NOMO-1 treated with DMSO at 0.1 percent for 48 hours (cell line): ENCODE results near the gene S1PR4.

Source experiments
- DNase-seq: peaks from one replicate; lab custom pipeline; 2025; ENCODE audit not compliant: unreplicated experiment; lab: John Stamatoyannopoulos, UW

The S1PR4 gene

GRCh38 chr19:3178377-3178972 lies at the start of gene S1PR4:
S1PR4 (plus strand) TSS chr19:3178769; CDS start chr19:3178793, 24 bp downstream.
- peak; percentile 78 for DNase-seq

GRCh38 chr19:3129112-3129511 lies 49.5 kb upstream of the S1PR4 start:
- no peak for DNase-seq

- DNase-seq = no peak
These were observed 47.4 kb upstream of the S1PR4 start for GRCh38 chr19:3131168-3131567.

- peak; percentile 86 for DNase-seq
These were observed 45.4 kb upstream of the S1PR4 start for GRCh38 chr19:3132971-3133792.

- DNase-seq = no peak
These were observed 44.8 kb upstream of the S1PR4 start for GRCh38 chr19:3133793-3134116.

- DNase-seq = peak; percentile 47
These were observed 42.4 kb upstream of the S1PR4 start, which contains the start of gene GNA15 for GRCh38 chr19:3135961-3136683. GNA15 (plus strand) TSS chr19:3136033; CDS start chr19:3136451, 418 bp downstream.

- no peak for DNase-seq
These were observed 41.9 kb upstream of the S1PR4 start for GRCh38 chr19:3136684-3137055.

- DNase-seq = no peak
These were observed 41.5 kb upstream of the S1PR4 start for GRCh38 chr19:3137119-3137518.

- no peak for DNase-seq
These were observed 40.3 kb upstream of the S1PR4 start for GRCh38 chr19:3138268-3138667.

- no peak for DNase-seq
These were observed 37.9 kb upstream of the S1PR4 start for GRCh38 chr19:3140667-3141038.

- DNase-seq = peak; percentile 68
These were observed 36.3 kb upstream of the S1PR4 start for GRCh38 chr19:3142292-3142670.

- no peak for DNase-seq
These were observed 35.7 kb upstream of the S1PR4 start for GRCh38 chr19:3142781-3143337.

GRCh38 chr19:3145909-3146676 lies 32.5 kb upstream of the S1PR4 start:
- peak; percentile 81 for DNase-seq

- DNase-seq = no peak
These were observed 31.9 kb upstream of the S1PR4 start for GRCh38 chr19:3146677-3147100.

GRCh38 chr19:3148503-3148902 lies 30.1 kb upstream of the S1PR4 start:
- DNase-seq = no peak

- DNase-seq = no peak
These were observed 29.5 kb upstream of the S1PR4 start for GRCh38 chr19:3149089-3149488.

- no peak for DNase-seq
These were observed 28.8 kb upstream of the S1PR4 start for GRCh38 chr19:3149526-3150505.

- no peak for DNase-seq
These were observed 27.7 kb upstream of the S1PR4 start for GRCh38 chr19:3150739-3151329.
